MCF 10A (cell line): Measurements from ENCODE around the gene SLC22A4. TPM values are rescaled to one million over a fixed set of nuclear protein-coding genes. Genes with fewer than 3 reads are reported as not detected.

Experiments used
- BruUV-seq: library from RNA; stranded (reverse); fragments of 400-500 nt; replicated peaks from 2 replicates; lab custom pipeline; 2021; lab: Mats Ljungman, UMichigan
- CTCF ChIA-PET: fragments of 300-600 bp; sonication (Branson Sonifier 250); formaldehyde crosslinking; extraction: SDS; loops from one replicate; lab custom pipeline; 2021; ENCODE audit warnings: antibody characterized with exemption, inconsistent platforms; lab: Yijun Ruan, JAX
- POLR2A ChIA-PET: fragments of 300-600, 350-650 bp; sonication (Branson Sonifier 250); formaldehyde crosslinking; extraction: SDS; loops from one replicate; lab custom pipeline; 2020; ENCODE audit warnings: antibody characterized with exemption, inconsistent platforms; lab: Yijun Ruan, JAX
- DNase-seq: peaks from one replicate; pipeline ENCODE4 v3.0.0-alpha.2; 2018; ENCODE audit not compliant: unreplicated experiment
- H3K27ac Mint-ChIP-seq: one replicate; pipeline ENCODE4 v1.8.0; 2022; ENCODE audit warnings: mild to moderate bottlenecking, low read depth, mixed read lengths; ENCODE audit not compliant: unreplicated experiment
- H3K27me3 Mint-ChIP-seq: one replicate; pipeline ENCODE4 v1.8.0; 2022; ENCODE audit warnings: mixed read lengths; ENCODE audit not compliant: insufficient read depth, unreplicated experiment
- H3K36me3 Mint-ChIP-seq: one replicate; pipeline ENCODE4 v1.8.0; 2022; ENCODE audit warnings: mild to moderate bottlenecking, moderate library complexity, mixed read lengths; ENCODE audit not compliant: insufficient read depth, unreplicated experiment
- H3K4me1 Mint-ChIP-seq: one replicate; pipeline ENCODE4 v1.8.0; 2022; ENCODE audit warnings: mixed read lengths; ENCODE audit not compliant: insufficient read depth, unreplicated experiment
- H3K4me3 Mint-ChIP-seq: one replicate; pipeline ENCODE4 v1.8.0; 2022; ENCODE audit warnings: mild to moderate bottlenecking, moderate library complexity, mixed read lengths; ENCODE audit not compliant: unreplicated experiment
- H3K9me3 Mint-ChIP-seq: one replicate; pipeline ENCODE4 v1.8.0; 2022; ENCODE audit warnings: mixed read lengths; ENCODE audit not compliant: unreplicated experiment
- CTCF ChIP-seq: fragments of 200-600 bp; IDR thresholded peaks from one replicate; pipeline ENCODE4 v1.8.0; 2022; ENCODE audit warnings: antibody characterized with exemption, mild to moderate bottlenecking; ENCODE audit not compliant: unreplicated experiment
- intact Hi-C: fragments of 100-400 bp; cut with micrococcal nuclease; formaldehyde crosslinking; loops from 2 replicates; pipeline ENCODE4 v1.14.1; 2022
- total RNA-seq: library from RNA; stranded (reverse); gene quantifications from 2 replicates; pipeline ENCODE4 v1.2.3, GENCODE V29; 2022

SLC22A4 gene
- total RNA-seq, 1 experiment from 2014 or later = 17.5 TPM

- intact Hi-C loops = loop anchor here (1.0 to 2.0 kb wide), 3 partner anchors 33 to 207 kb away; no protein-coding TSS in a partner anchor
- DNase-seq = no peak
- CTCF ChIA-PET = interaction anchor here (0.6 to 5.4 kb wide), 38 partner anchors 10 to 870 kb away, joined by 3 to 38 read pairs (median 4); partner anchors contain the start of genes PDLIM4 and SLC22A4
- no peak overlapping the region for H3K27ac Mint-ChIP-seq
- H3K27me3 Mint-ChIP-seq = no peaks in the 10 kb centered on the region
- no peaks in the 10 kb centered on the region for H3K9me3 Mint-ChIP-seq
- peaks cover 7% of the 10 kb centered on the region for H3K4me1 Mint-ChIP-seq
- POLR2A ChIA-PET = interaction anchor here (0.5 to 1.9 kb wide), 5 partner anchors 12 to 162 kb away, joined by 3 to 13 read pairs (median 3); partner anchors contain the start of gene SLC22A4
- TSS peak; percentile 38 for BruUV-seq
- TF ChIP-seq CTCF = no peak
- H3K36me3 Mint-ChIP-seq = peaks cover 57% of the 10 kb centered on the region
- H3K4me3 Mint-ChIP-seq = no peak overlapping the region
Observed at GRCh38 chr5:132271251-132272246, 22.6 kb upstream of the SLC22A4 start.

GRCh38 chr5:132272311-132273210 is 21.6 kb upstream of the SLC22A4 start:
- intact Hi-C loops = loop anchor here (1.0 to 2.0 kb wide), 3 partner anchors 34 to 208 kb away; no protein-coding TSS in a partner anchor
- ChIA-PET POLR2A (interaction anchor here (0.5 to 1.9 kb wide), 9 partner anchors 11 to 643 kb away, joined by 3 to 13 read pairs (median 4); partner anchors contain the start of genes SLC22A4 and SLC22A5), CTCF (interaction anchor here (0.6 to 5.4 kb wide), 44 partner anchors 10 to 869 kb away, joined by 3 to 38 read pairs (median 4); partner anchors contain the start of genes PDLIM4 and SLC22A4)
- Mint-ChIP-seq H3K4me1 (peaks cover 2% of the 10 kb centered on the region), H3K27ac (no peak overlapping the region), H3K27me3 (no peaks in the 10 kb centered on the region), H3K9me3 (no peaks in the 10 kb centered on the region), H3K4me3 (no peak overlapping the region), H3K36me3 (peaks cover 48% of the 10 kb centered on the region)
- BruUV-seq = no TSS peak
- DNase-seq = peak; percentile 68
- peak; percentile 96 for TF ChIP-seq CTCF

DNA sequence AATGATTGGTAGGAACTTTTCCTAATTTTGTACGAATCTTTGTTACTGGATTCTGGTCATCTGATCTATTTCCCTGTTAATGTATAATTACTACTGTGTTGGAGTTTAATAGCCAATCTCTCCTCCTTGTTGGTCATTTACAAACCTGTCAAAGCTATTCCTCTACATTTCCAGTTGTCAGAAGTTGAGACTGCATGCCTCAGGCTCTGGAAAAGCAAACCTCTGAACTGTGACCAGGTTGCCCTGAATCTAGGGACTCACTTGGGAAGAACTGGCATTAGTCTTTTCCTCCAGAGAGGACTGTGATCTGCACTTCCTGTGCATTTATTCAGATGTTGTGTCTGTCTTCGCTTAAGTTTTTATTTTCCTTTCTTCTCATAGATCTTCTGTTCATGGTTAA is 20.6 kb upstream of the SLC22A4 start:
- Mint-ChIP-seq H3K27me3 (no peaks in the 10 kb centered on the region), H3K36me3 (peaks cover 39% of the 10 kb centered on the region), H3K4me3 (no peak overlapping the region), H3K27ac (no peak overlapping the region), H3K4me1 (no peaks in the 10 kb centered on the region), H3K9me3 (no peaks in the 10 kb centered on the region)
- ChIA-PET CTCF (interaction anchor here (1.1 to 5.4 kb wide), 13 partner anchors 8 to 226 kb away, joined by 3 to 38 read pairs (median 12); partner anchors contain the start of gene PDLIM4), POLR2A (interaction anchor here (0.6 to 1.9 kb wide), 7 partner anchors 14 to 235 kb away, joined by 3 to 13 read pairs (median 4); partner anchors contain the start of genes SLC22A4 and SLC22A5)
- no peak for DNase-seq
- intact Hi-C loops = loop anchor here (2.0 kb wide), 2 partner anchors 97 to 209 kb away; no protein-coding TSS in a partner anchor
- no peak for TF ChIP-seq CTCF
- no TSS peak for BruUV-seq
